ENCODE results near the gene BCCIP. TPM values are rescaled to one million over a fixed set of nuclear protein-coding genes. Genes with fewer than 3 reads are reported as not detected.
A peak's percentile ranks its signal among the peaks of the same experiment; 100 is the strongest.

The BCCIP gene
- polyA plus RNA-seq, 1 of the 3 experiments (the other 2 are of a cell fraction) = 28.0 TPM

- H3F3A ChIP-seq (replicated peaks; ENCODE audit: insufficient read depth) = no peaks in the 10 kb centered on the region
- H3K4me2 ChIP-seq = no peak overlapping the region
- DNase-seq = no peak
- H3K27ac ChIP-seq (ENCODE audit: low read depth in 2 of 2, low read length in 1 of 2) = peak overlapping the region in 1 of 2 experiments; percentile 16; a peak in 2 of 4 replicates
- H3K4me3 ChIP-seq (ENCODE audit: low read depth in 2 of 2, low read length in 1 of 2) = no peak overlapping the region
- H3K9me3 ChIP-seq = no peaks in the 10 kb centered on the region
- H2AFZ ChIP-seq (ENCODE audit: low read depth) = no peak overlapping the region
- H3K9me2 ChIP-seq = no peaks in the 10 kb centered on the region
- H3K36me3 ChIP-seq (replicated peaks in 1 of 2; ENCODE audit: control insufficient read depth in 1 of 2, insufficient read depth in 2 of 2, low read length in 1 of 2) = peaks cover 29 to 81% of the 10 kb centered on the region in 2 experiments
- ChIA-PET CTCF (no interaction called here), POLR2A (no interaction called here)
- H4K20me1 ChIP-seq (ENCODE audit: insufficient read depth) = no peaks in the 10 kb centered on the region
- 78% methylated on average over 1 of the region's 1 CpG for WGBS (ENCODE audit: low lambda C conversion rate)
- H3K79me2 ChIP-seq (ENCODE audit: insufficient read depth) = no peaks in the 10 kb centered on the region
- H3K4me1 ChIP-seq (ENCODE audit: control insufficient read depth in 1 of 2, insufficient read depth in 2 of 2, low read depth in 1 of 2, low read length in 1 of 2) = no peaks in the 10 kb centered on the region; a peak in 1 of 4 replicates
- no peak for TF ChIP-seq MAX (IDR thresholded peaks at IDR 0.05; ENCODE audit: low read depth)
- no peaks in the 10 kb centered on the region for H3K27me3 ChIP-seq (ENCODE audit: insufficient read depth)
- no peak overlapping the region for H3K9ac ChIP-seq
Observed at GRCh38 chr10:125811251-125811650, 12.1 kb upstream of the BCCIP start.

- peaks cover 29 to 73% of the 10 kb centered on the region in 2 experiments for H3K36me3 ChIP-seq (replicated peaks in 1 of 2; ENCODE audit: control insufficient read depth in 1 of 2, insufficient read depth in 2 of 2, low read length in 1 of 2)
- H3K9me2 ChIP-seq = no peaks in the 10 kb centered on the region
- H3K4me1 ChIP-seq (ENCODE audit: control insufficient read depth in 1 of 2, insufficient read depth in 2 of 2, low read depth in 1 of 2, low read length in 1 of 2) = no peaks in the 10 kb centered on the region; a peak in 1 of 4 replicates
- H3K9me3 ChIP-seq = no peaks in the 10 kb centered on the region
- ChIA-PET CTCF (no interaction called here), POLR2A (no interaction called here)
- WGBS (ENCODE audit: low lambda C conversion rate) = 88% methylated on average over 1 of the region's 1 CpG
- no peaks in the 10 kb centered on the region for H4K20me1 ChIP-seq (ENCODE audit: insufficient read depth)
- H3K4me2 ChIP-seq = no peak overlapping the region
- no peaks in the 10 kb centered on the region for H3K27me3 ChIP-seq (ENCODE audit: insufficient read depth)
- no peak overlapping the region for H3K4me3 ChIP-seq (ENCODE audit: low read depth in 2 of 2, low read length in 1 of 2)
- H3K79me2 ChIP-seq (ENCODE audit: insufficient read depth) = no peaks in the 10 kb centered on the region
- H3K9ac ChIP-seq = no peak overlapping the region
- H2AFZ ChIP-seq (ENCODE audit: low read depth) = no peak overlapping the region
- no peak for TF ChIP-seq CHD2 (IDR thresholded peaks at IDR 0.05; ENCODE audit: low read length, partially characterized antibody)
- TF ChIP-seq POLR2AphosphoS5 (IDR thresholded peaks at IDR 0.05; ENCODE audit: low read depth, low read length) = no peak
- TF ChIP-seq NFIC (IDR thresholded peaks at IDR 0.05; ENCODE audit: borderline replicate concordance) = peak; percentile 21; the same call in 1 of the 2 replicates
- DNase-seq = no peak
- no peaks in the 10 kb centered on the region for H3F3A ChIP-seq (replicated peaks; ENCODE audit: insufficient read depth)
- peak overlapping the region; percentile 28 to 32; a peak in 2 of 4 replicates for H3K27ac ChIP-seq (ENCODE audit: low read depth in 2 of 2, low read length in 1 of 2)
Observed at GRCh38 chr10:125812128-125812750, 11.1 kb upstream of the BCCIP start.

GRCh38 chr10:125815764-125816163, 7.6 kb upstream of the BCCIP start:
- H3F3A ChIP-seq (replicated peaks; ENCODE audit: insufficient read depth) = no peaks in the 10 kb centered on the region
- WGBS (ENCODE audit: low lambda C conversion rate) = 47% methylated on average over 1 of the region's 1 CpG
- H3K4me3 ChIP-seq (ENCODE audit: low read depth in 2 of 2, low read length in 1 of 2) = no peak overlapping the region
- no peaks in the 10 kb centered on the region for H3K9me2 ChIP-seq
- no peaks in the 10 kb centered on the region; a peak in 1 of 4 replicates for H3K4me1 ChIP-seq (ENCODE audit: control insufficient read depth in 1 of 2, insufficient read depth in 2 of 2, low read depth in 1 of 2, low read length in 1 of 2)
- peaks cover 6% of the 10 kb centered on the region; the same call in 1 of the 2 replicates for H3K79me2 ChIP-seq (ENCODE audit: insufficient read depth)
- no peak overlapping the region for H3K27ac ChIP-seq (ENCODE audit: low read depth in 2 of 2, low read length in 1 of 2)
- DNase-seq = no peak
- no peak overlapping the region for H3K4me2 ChIP-seq
- ChIA-PET CTCF (no interaction called here), POLR2A (no interaction called here)
- no peak overlapping the region for H2AFZ ChIP-seq (ENCODE audit: low read depth)
- no peaks in the 10 kb centered on the region for H3K27me3 ChIP-seq (ENCODE audit: insufficient read depth)
- TF ChIP-seq SMC3 (IDR thresholded peaks at IDR 0.05; ENCODE audit: low read depth, low read length) (no peak), FOXM1 (IDR thresholded peaks at IDR 0.05; ENCODE audit: low read depth) (no peak), MEF2A (IDR thresholded peaks at IDR 0.05; ENCODE audit: borderline replicate concordance, low read depth) (no peak), CHD2 (IDR thresholded peaks at IDR 0.05; ENCODE audit: low read length, partially characterized antibody) (no peak), JUND (IDR thresholded peaks at IDR 0.05) (no peak), EZH2phosphoT487 (IDR thresholded peaks at IDR 0.05; ENCODE audit: borderline replicate concordance, low read depth) (no peak), NRF1 (IDR thresholded peaks at IDR 0.05; ENCODE audit: low read depth, low read length) (no peak), USF2 (IDR thresholded peaks at IDR 0.05; ENCODE audit: borderline replicate concordance, low read depth, low read length) (no peak), RXRA (IDR thresholded peaks at IDR 0.05; ENCODE audit: borderline replicate concordance, low read depth) (no peak), RCOR1 (IDR thresholded peaks at IDR 0.05; ENCODE audit: low read length) (no peak), ELF1 (IDR thresholded peaks at IDR 0.05) (no peak), RFX5 (IDR thresholded peaks at IDR 0.05; ENCODE audit: low read length) (no peak), FOXJ3 (CRISPR knock-in tag; IDR thresholded peaks at IDR 0.05) (no peak), ZBTB33 (IDR thresholded peaks at IDR 0.05; ENCODE audit: borderline replicate concordance, low read depth) (no peak)
- H3K9me3 ChIP-seq = no peaks in the 10 kb centered on the region
- H4K20me1 ChIP-seq (ENCODE audit: insufficient read depth) = no peaks in the 10 kb centered on the region
- H3K9ac ChIP-seq = no peak overlapping the region
- H3K36me3 ChIP-seq (replicated peaks in 1 of 2; ENCODE audit: control insufficient read depth in 1 of 2, insufficient read depth in 2 of 2, low read length in 1 of 2) = peaks cover 12 to 42% of the 10 kb centered on the region in 2 experiments
